GM18526 (cell line): ENCODE results near the gene CDK14.

Source experiments
- POLR2A ChIP-seq: IDR thresholded peaks from 3 replicates; pipeline ENCODE4 v1.6.1; 2011; ENCODE audit not compliant: insufficient read length; ENCODE audit errors: extremely low read depth

The CDK14 gene

GRCh38 chr7:91082852-91083495 is 486.9 kb downstream of the CDK14 start:
- no peak for TF ChIP-seq POLR2A

GRCh38 chr7:91083855-91084644 is 487.9 kb downstream of the CDK14 start:
- TF ChIP-seq POLR2A, result no peak

- no peak for TF ChIP-seq POLR2A
These were observed 489.1 kb downstream of the CDK14 start for GRCh38 chr7:91085175-91085574.

- no peak for TF ChIP-seq POLR2A
These were observed 490.1 kb downstream of the CDK14 start for GRCh38 chr7:91086200-91086599.

- TF ChIP-seq POLR2A, result no peak
These were observed 492.0 kb downstream of the CDK14 start for GRCh38 chr7:91088156-91088555.

- TF ChIP-seq POLR2A, result no peak
These were observed 492.6 kb downstream of the CDK14 start for GRCh38 chr7:91088691-91089090.

- TF ChIP-seq POLR2A, result no peak
These were observed 493.4 kb downstream of the CDK14 start for GRCh38 chr7:91089382-91089963.

GRCh38 chr7:91090684-91091083 is 494.6 kb downstream of the CDK14 start:
- no peak for TF ChIP-seq POLR2A

- no peak for TF ChIP-seq POLR2A
These were observed 495.5 kb downstream of the CDK14 start for GRCh38 chr7:91091631-91092030.

- no peak for TF ChIP-seq POLR2A
These were observed 497.1 kb downstream of the CDK14 start for GRCh38 chr7:91093181-91093580.

GRCh38 chr7:91098566-91098965 is 502.4 kb downstream of the CDK14 start:
- no peak for TF ChIP-seq POLR2A

- no peak for TF ChIP-seq POLR2A
These were observed 507.2 kb downstream of the CDK14 start for GRCh38 chr7:91103363-91103762.

GRCh38 chr7:91107460-91107859 is 511.3 kb downstream of the CDK14 start:
- no peak for TF ChIP-seq POLR2A

- TF ChIP-seq POLR2A, result no peak
These were observed 513.1 kb downstream of the CDK14 start for GRCh38 chr7:91109200-91109599.

GRCh38 chr7:91112902-91113341 is 516.8 kb downstream of the CDK14 start:
- no peak for TF ChIP-seq POLR2A

- no peak for TF ChIP-seq POLR2A
These were observed 518.1 kb downstream of the CDK14 start for GRCh38 chr7:91114232-91114631.

GRCh38 chr7:91126762-91127161 is 530.6 kb downstream of the CDK14 start:
- no peak for TF ChIP-seq POLR2A

- no peak for TF ChIP-seq POLR2A
These were observed 531.2 kb downstream of the CDK14 start for GRCh38 chr7:91127325-91127724.
